H9 (cell line): Measurements from ENCODE around the gene FCSK. TPM values are rescaled to one million over a fixed set of nuclear protein-coding genes. Genes with fewer than 3 reads are reported as not detected.

ENCODE experiments used
- DNase-seq: peaks from one replicate; pipeline ENCODE4 v3.0.0-alpha.2; 2017
- H2AFZ ChIP-seq: one replicate; pipeline ENCODE4 v1.6.1; 2013; ENCODE audit warnings: mild to moderate bottlenecking, low read length, control low read depth, moderate library complexity
- H2AK5ac ChIP-seq: 2 replicates; pipeline ENCODE4 v1.6.1; 2013; ENCODE audit warnings: low read length, control low read depth, mixed read lengths; ENCODE audit not compliant: insufficient read length
- H2BK120ac ChIP-seq: one replicate; pipeline ENCODE4 v1.6.1; 2013; ENCODE audit warnings: low read depth, mild to moderate bottlenecking, low read length, control low read depth, inconsistent platforms; ENCODE audit not compliant: poor library complexity, severe bottlenecking
- H2BK12ac ChIP-seq: 2 replicates; pipeline ENCODE4 v1.6.1; 2013; ENCODE audit warnings: low read length, control low read depth, mixed read lengths, low read depth; ENCODE audit not compliant: insufficient read length
- H2BK15ac ChIP-seq: 2 replicates; pipeline ENCODE4 v1.6.1; 2013; ENCODE audit warnings: low read depth, low read length, control low read depth
- H2BK20ac ChIP-seq: one replicate; pipeline ENCODE4 v1.6.1; 2013; ENCODE audit warnings: low read depth, mild to moderate bottlenecking, low read length, control low read depth, inconsistent platforms; ENCODE audit not compliant: poor library complexity, severe bottlenecking
- H2BK5ac ChIP-seq: 2 replicates; pipeline ENCODE4 v1.6.1; 2013; ENCODE audit warnings: low read length, control low read depth, mixed read lengths; ENCODE audit not compliant: insufficient read length
- H3K14ac ChIP-seq: 2 replicates; pipeline ENCODE4 v1.6.1; 2013; ENCODE audit warnings: low read length, control low read depth; ENCODE audit not compliant: insufficient read depth
- H3K18ac ChIP-seq: 2 replicates; pipeline ENCODE4 v1.6.1; 2013; ENCODE audit warnings: low read depth, mild to moderate bottlenecking, mixed read lengths, low read length, control low read depth; ENCODE audit not compliant: insufficient read length
- H3K23ac ChIP-seq: 2 replicates; pipeline ENCODE4 v1.6.1; 2013; ENCODE audit warnings: low read length, control low read depth, mixed read lengths, low read depth; ENCODE audit not compliant: insufficient read length
- H3K23me2 ChIP-seq: 2 replicates; pipeline ENCODE4 v1.6.1; 2013; ENCODE audit warnings: low read depth, mild to moderate bottlenecking, mixed read lengths, low read length, control low read depth; ENCODE audit not compliant: insufficient read length, poor library complexity, severe bottlenecking
- H3K27ac ChIP-seq: 2 replicates; pipeline ENCODE4 v1.5.1; 2013; ENCODE audit warnings: low read length, control low read depth, mixed read lengths, low read depth; ENCODE audit not compliant: insufficient read length
- H3K27me3 ChIP-seq: 2 replicates; pipeline ENCODE4 v1.6.1; 2013; ENCODE audit warnings: low read length, control low read depth, inconsistent platforms; ENCODE audit not compliant: insufficient read depth
- H3K4ac ChIP-seq: 2 replicates; pipeline ENCODE4 v1.6.1; 2013; ENCODE audit warnings: low read depth, mild to moderate bottlenecking, control low read depth, inconsistent platforms, low read length, moderate library complexity
- H3K4me1 ChIP-seq: 2 replicates; pipeline ENCODE4 v1.6.1; 2013; ENCODE audit warnings: low read length, control low read depth, inconsistent platforms; ENCODE audit not compliant: insufficient read depth
- H3K4me2 ChIP-seq: 2 replicates; pipeline ENCODE4 v1.6.1; 2013; ENCODE audit warnings: low read length, control low read depth, mixed read lengths; ENCODE audit not compliant: insufficient read length, insufficient read depth
- H3K56ac ChIP-seq: 2 replicates; pipeline ENCODE4 v1.6.1; 2013; ENCODE audit warnings: low read depth, mild to moderate bottlenecking, mixed read lengths, low read length, control low read depth; ENCODE audit not compliant: insufficient read length
- H3K79me1 ChIP-seq: 2 replicates; pipeline ENCODE4 v1.6.1; 2013; ENCODE audit warnings: low read depth, mild to moderate bottlenecking, moderate library complexity, low read length, control low read depth, inconsistent platforms; ENCODE audit not compliant: insufficient read depth, poor library complexity, severe bottlenecking
- H3K79me2 ChIP-seq: 2 replicates; pipeline ENCODE4 v1.6.1; 2013; ENCODE audit warnings: low read length, control low read depth, inconsistent platforms; ENCODE audit not compliant: insufficient read depth
- H3K9ac ChIP-seq: 2 replicates; pipeline ENCODE4 v1.6.1; 2013; ENCODE audit warnings: low read length, control low read depth, mixed read lengths; ENCODE audit not compliant: insufficient read length; ENCODE audit errors: extremely low read depth
- H3K9me3 ChIP-seq: one replicate; pipeline ENCODE4 v1.6.1; 2013; ENCODE audit warnings: low read depth, low read length, inconsistent platforms; ENCODE audit not compliant: control insufficient read depth
- H3T11ph ChIP-seq: one replicate; pipeline ENCODE4 v1.6.1; 2013; ENCODE audit warnings: mild to moderate bottlenecking, low read length, control low read depth, inconsistent platforms
- H4K20me1 ChIP-seq: one replicate; pipeline ENCODE4 v1.6.1; 2013; ENCODE audit not compliant: control insufficient read depth, insufficient read length, insufficient read depth
- H4K5ac ChIP-seq: 2 replicates; pipeline ENCODE4 v1.6.1; 2013; ENCODE audit warnings: low read depth, mild to moderate bottlenecking, mixed read lengths, low read length, control low read depth; ENCODE audit not compliant: insufficient read length
- H4K8ac ChIP-seq: replicated peaks from 2 replicates; pipeline ENCODE4 v1.6.1; 2013; ENCODE audit warnings: low read length, control low read depth, mixed read lengths, low read depth; ENCODE audit not compliant: insufficient read length
- H4K91ac ChIP-seq: 2 replicates; pipeline ENCODE4 v1.6.1; 2013; ENCODE audit warnings: low read depth, mild to moderate bottlenecking, moderate library complexity, mixed read lengths, low read length, control low read depth; ENCODE audit not compliant: insufficient read length
- H3K27ac Mint-ChIP-seq, 3 experiments: 2 replicates in 2 of 3; 3 replicates in 1 of 3; pipeline ENCODE4 v1.8.0; 2020 to 2021; ENCODE audit warnings: mixed read lengths in 3 of 3, mild to moderate bottlenecking in 1 of 3, moderate library complexity in 1 of 3
- H3K27me3 Mint-ChIP-seq: 2 replicates; pipeline ENCODE4 v1.8.0; 2021; ENCODE audit warnings: low read depth, mild to moderate bottlenecking, moderate library complexity, mixed read lengths
- H3K36me3 Mint-ChIP-seq, 3 experiments: 2 replicates in 2 of 3; 3 replicates in 1 of 3; pipeline ENCODE4 v1.8.0; 2020 to 2021; ENCODE audit warnings: low read depth in 3 of 3, mixed read lengths in 3 of 3; ENCODE audit not compliant: insufficient read depth in 1 of 3
- H3K4me1 Mint-ChIP-seq, 2 experiments: 2 replicates each; pipeline ENCODE4 v1.8.0; 2020; ENCODE audit warnings: mixed read lengths in 2 of 2
- H3K4me3 Mint-ChIP-seq, 2 experiments: 2 replicates in 1 of 2; 3 replicates in 1 of 2; pipeline ENCODE4 v1.8.0; 2020 to 2021; ENCODE audit warnings: mild to moderate bottlenecking in 2 of 2, mixed read lengths in 2 of 2, moderate library complexity in 1 of 2
- H3K9me3 Mint-ChIP-seq, 2 experiments: 2 replicates in 1 of 2; 3 replicates in 1 of 2; pipeline ENCODE4 v1.8.0; 2020; ENCODE audit warnings: mild to moderate bottlenecking in 2 of 2, mixed read lengths in 2 of 2, moderate library complexity in 1 of 2
- CTCF ChIP-seq: fragments of 200-600 bp; sonication (generic); conservative IDR thresholded peaks from 3 replicates; pipeline ENCODE4 v1.8.0; 2021; ENCODE audit warnings: antibody characterized with exemption, mild to moderate bottlenecking
- WGBS: extraction: QIAGEN DNeasy Blood & Tissue Kit; methylation state at CpG from one replicate; pipeline ENCODE4 v1.1.7; 2013; ENCODE audit warnings: missing lambda C conversion rate, low lambda C conversion rate, mixed read lengths; ENCODE audit not compliant: insufficient read length; ENCODE audit errors: extremely low coverage; 5-methylcytosine and 5-hydroxymethylcytosine counted together
- total RNA-seq: library from RNA; stranded (reverse); gene quantifications from 2 replicates; pipeline ENCODE4 v1.2.1, GENCODE V29; 2021

Gene FCSK
- total RNA-seq, 1 experiment from 2014 or later = 6.5 TPM

- H3K4me1 Mint-ChIP-seq = no peaks in the 10 kb centered on the region
- no peak overlapping the region for H3K4me3 Mint-ChIP-seq
- no peak overlapping the region for H2AK5ac ChIP-seq
- H2BK20ac ChIP-seq = no peak overlapping the region
- H3K23ac ChIP-seq = no peak overlapping the region
- H3K27ac ChIP-seq = no peak overlapping the region
- no peak overlapping the region for H3K14ac ChIP-seq
- no peak overlapping the region for H2BK120ac ChIP-seq
- H3K79me2 ChIP-seq = no peaks in the 10 kb centered on the region
- H3K9me3 ChIP-seq = no peaks in the 10 kb centered on the region
- H3K23me2 ChIP-seq = no peaks in the 10 kb centered on the region
- H3K4ac ChIP-seq = no peak overlapping the region
- WGBS = no CpG with 5 or more reads among the region's 6 CpGs
- H3K18ac ChIP-seq = no peak overlapping the region
- no peak overlapping the region for H2BK5ac ChIP-seq
- no peaks in the 10 kb centered on the region for H3K9me3 Mint-ChIP-seq
- no peak overlapping the region for H4K8ac ChIP-seq
- no peak overlapping the region for H2AFZ ChIP-seq
- no peak overlapping the region for H4K91ac ChIP-seq
- H3K56ac ChIP-seq = no peak overlapping the region
- no peaks in the 10 kb centered on the region for H3K4me1 ChIP-seq
- peaks cover 3 to 34% (median 31%) of the 10 kb centered on the region in 3 experiments; a peak in 5 of 7 replicates for H3K36me3 Mint-ChIP-seq
- H3K9ac ChIP-seq = no peak overlapping the region
- no peak for DNase-seq
- no peak for TF ChIP-seq CTCF
- no peak overlapping the region for H2BK12ac ChIP-seq
- H2BK15ac ChIP-seq = no peak overlapping the region
- H3K27me3 Mint-ChIP-seq = no peaks in the 10 kb centered on the region
- H3K27me3 ChIP-seq = no peaks in the 10 kb centered on the region
- no peak overlapping the region for H3T11ph ChIP-seq
- H3K79me1 ChIP-seq = no peaks in the 10 kb centered on the region
- H4K20me1 ChIP-seq = no peaks in the 10 kb centered on the region
- no peak overlapping the region for H3K4me2 ChIP-seq
- no peak overlapping the region for H4K5ac ChIP-seq
- no peak overlapping the region; a peak in 1 of 7 replicates for H3K27ac Mint-ChIP-seq
These were observed 35.9 kb downstream of the FCSK start for GRCh38 chr16:70490261-70490660.
